GM21619 (cell line): ENCODE measurements around the gene RNU1-1.
"Not testable (repeated sequence)": the region's sequence is repeated elsewhere in the genome, so short reads cannot be mapped to it uniquely, and the experiment has no call there.

Experiments used
- ATAC-seq: cut with Tn5 transposase; IDR thresholded peaks from one replicate; pipeline ENCODE4 v1.9.1; 2021; ENCODE audit not compliant: unreplicated experiment

Gene RNU1-1

DNA sequence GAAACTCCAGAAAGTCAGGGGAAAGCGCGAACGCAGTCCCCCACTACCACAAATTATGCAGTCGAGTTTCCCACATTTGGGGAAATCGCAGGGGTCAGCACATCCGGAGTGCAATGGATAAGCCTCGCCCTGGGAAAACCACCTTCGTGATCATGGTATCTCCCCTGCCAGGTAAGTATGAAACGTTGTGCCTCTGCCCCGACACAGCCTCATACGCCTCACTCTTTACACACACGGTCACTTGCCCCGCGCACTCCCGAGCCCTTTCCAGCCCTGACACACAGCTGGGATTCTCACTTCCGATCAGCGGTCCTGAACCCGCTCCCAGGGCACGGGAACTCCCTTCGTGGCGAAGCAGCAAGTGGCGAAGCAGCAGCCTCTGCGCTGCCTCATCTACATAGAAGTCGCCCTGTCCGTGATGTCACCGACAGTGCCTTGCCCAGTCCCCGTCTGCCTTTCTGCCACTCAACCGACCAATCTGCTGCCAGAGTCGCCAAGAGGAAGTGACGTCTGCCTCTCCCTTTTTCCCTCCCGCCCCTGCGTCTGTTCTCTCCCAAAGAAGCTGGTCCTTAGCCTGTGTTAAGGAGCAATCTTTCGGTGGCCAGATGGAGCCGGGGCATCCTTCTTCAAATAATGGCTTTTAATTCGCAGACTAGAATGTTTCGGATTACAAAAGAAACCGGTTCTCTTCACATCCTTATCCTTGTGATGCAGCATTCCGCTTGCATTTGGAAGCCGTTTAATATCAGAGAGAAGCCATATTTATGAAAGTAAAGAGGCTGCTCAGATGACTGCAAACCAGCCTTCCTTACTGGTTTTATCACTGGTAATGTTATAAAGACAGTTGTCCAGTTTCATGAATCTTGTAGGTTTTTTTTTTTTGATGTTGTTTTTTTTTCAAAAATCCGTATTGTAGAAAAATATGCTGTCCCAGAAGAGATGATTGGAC lies at the start of gene RNU1-1:
Gene RNU1-1 (minus strand): TSS at position 179 of the 949 bp plus-strand sequence.
- ATAC-seq = not testable (repeated sequence)

DNA sequence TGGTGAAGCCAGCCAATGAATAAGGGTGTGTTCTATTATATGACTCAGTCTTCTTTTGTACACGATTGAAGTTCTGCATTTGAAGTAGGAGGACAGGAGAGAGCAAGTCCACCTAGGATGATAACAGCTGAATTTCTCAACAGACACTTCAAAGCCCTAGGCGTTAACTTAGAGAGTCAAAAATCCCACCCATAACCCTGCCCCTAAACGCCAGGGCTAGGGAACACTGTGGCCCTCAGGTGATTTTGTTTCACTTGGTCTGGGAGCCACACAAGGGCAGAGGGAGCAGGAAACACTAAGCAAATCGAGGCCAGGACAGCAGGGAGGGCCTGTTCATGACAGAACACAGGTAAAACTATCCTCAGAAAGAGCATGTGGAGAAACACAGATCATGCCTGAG lies 47.0 kb upstream of the RNU1-1 start:
- not testable (repeated sequence) for ATAC-seq

DNA sequence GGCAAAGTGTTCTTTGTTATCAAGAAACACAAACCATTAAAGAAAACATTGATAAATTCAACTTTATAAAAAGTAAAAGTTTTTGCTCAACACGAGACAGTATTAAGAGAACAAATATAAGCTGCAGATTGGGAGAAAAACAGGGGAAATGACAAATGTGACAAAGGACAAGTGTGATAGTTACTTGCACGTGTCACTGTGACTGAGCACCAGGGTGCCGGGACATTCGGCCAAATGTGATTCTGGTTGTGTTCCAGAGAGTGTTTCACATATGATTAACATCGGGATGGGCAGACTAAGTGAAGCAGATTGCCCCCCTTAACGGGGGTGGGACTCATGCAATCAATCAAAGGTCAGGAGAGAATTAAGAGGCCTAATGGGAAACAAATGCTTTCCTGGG lies 46.4 kb upstream of the RNU1-1 start:
- ATAC-seq = not testable (repeated sequence)

DNA sequence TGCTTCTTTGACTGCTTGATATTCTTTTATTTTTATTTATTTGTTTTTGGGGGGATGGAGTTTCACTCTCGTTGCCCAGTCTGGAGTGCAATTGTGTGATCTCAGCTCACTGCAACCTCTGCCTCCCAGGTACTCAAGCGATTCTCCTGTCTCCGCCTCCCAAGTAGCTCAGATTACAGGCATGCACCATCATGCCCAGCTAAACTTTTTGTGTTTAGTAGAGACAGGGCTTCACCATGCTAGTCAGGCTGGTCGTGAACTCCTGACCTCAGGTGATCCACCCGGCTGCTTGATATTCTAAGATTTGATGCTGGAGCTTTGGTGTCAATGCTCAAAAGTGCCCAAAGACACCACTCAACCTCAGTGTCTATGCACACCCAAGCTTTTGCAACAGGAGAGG lies 45.6 kb upstream of the RNU1-1 start:
- not testable (repeated sequence) for ATAC-seq

DNA sequence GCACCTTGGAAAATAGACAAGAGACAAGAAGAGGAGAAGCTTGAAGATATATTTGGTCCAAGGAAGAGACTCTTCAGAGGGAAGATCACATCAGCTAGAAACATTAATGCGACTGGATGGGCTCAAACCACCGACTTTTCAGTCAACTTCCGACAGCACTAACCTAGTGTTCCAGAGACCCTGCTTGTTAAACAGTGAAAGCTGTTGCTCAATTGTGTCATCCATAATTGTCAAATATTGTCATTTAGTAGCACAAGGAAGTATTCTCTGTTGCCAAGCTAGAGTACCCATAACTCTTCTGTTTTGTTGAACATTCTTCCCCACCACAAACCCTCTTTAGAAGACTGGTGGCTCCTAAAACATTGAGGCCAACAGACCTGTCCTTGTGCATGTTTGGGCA lies 42.9 kb upstream of the RNU1-1 start:
- not testable (repeated sequence) for ATAC-seq

DNA sequence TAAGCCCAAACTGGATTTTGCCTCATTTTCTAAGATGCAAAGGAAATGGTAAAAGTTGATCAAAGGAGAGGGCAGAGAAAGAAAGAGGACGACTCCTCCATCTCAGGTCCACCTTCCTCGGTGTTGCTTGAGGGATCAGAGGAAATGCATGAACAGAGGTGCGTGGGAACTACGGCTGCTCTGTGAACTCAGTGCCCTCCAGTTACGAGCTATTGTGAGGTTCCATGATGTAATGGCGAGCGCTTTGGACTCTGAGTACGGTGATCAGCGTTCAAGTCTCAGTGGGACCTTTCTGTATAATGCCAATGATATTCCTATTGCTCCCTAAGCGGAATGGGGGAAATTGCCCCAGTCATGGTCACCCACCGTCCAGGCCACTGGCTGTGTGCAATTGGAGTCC lies 39.2 kb upstream of the RNU1-1 start:
- ATAC-seq = not testable (repeated sequence)

DNA sequence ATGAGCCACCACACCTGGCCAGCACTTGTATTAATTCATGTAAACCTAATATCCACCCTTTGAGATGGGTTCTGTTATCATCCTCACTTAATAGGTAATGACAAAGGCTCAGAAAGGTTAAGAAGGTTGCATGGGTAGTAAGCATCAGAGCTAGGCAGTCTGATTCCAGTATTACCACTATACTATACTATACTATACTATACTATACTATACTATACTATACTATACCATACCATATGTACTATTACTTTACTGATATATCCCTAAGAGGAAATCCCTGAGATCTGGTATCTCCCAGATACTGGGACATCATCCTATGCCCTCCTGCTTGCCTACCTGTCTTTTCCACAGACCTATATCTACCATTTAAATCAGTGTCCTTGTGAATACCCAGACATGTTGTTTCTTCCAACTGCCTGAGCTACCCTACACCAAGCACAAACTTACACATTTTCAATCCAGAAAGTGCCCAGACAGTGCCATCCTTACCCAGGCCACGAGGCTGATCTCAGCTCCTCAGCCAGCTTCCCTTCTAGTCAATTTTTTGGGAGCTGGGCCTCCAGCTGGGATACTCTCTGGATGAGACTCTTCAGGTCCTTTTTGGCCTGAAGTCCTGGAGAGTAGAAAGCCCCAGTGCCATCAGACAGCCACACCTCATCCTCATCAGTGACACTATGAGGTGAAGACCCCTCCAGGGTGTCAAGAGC lies 36.3 kb upstream of the RNU1-1 start:
- not testable (repeated sequence) for ATAC-seq

DNA sequence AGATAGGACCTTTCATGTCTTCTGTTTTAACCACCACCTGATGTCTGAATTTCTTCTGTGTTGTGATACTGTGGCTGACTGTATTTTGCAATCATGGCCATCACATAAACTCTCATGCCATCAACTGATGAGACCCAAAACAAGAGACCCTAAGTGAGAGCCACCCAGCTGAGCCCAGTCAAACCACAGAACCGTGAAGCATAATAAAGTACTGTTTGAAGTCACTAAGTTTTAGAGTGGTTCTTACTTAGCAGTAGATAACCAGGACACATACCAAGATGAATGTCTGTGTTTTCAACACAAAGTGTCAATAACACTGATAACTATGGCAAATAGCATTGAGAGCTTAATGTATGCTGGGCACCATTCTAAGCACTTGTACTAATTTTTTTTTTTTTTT lies 35.5 kb upstream of the RNU1-1 start:
- not testable (repeated sequence) for ATAC-seq

DNA sequence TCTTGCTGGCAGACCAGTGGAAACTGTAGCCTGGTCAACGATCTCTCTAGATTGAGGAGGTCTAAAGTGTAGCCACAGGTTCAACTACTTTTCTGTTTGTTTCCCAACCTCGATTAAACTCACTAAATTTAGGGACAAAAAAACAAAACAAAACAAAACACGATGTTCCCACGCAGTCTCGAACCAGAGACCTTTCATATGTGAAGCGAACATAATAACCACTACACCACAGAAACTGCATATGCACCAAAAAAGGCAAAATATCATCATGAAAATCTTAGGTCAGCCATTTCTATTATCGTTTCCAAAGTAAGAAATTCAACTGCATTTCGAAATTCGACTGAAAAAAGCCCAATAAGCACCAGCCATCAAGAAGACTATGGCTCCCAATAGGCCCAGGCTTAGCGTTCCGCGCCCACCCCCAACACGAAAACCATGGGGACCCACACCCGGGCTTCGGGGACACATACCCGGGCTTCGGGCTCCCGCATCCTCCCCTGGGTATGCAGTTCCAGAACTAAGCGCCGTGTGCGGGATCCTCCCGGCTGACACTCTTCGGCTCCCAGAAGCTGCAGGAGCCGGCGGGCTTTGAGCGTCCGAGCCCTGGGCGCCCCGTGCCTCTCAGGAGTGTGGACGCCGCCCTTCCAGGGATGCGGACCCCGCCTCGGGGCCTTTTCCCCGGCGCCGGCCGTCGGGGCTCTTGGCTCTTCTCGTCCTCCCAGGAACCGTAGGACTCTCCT lies 33.6 kb upstream of the RNU1-1 start:
- ATAC-seq = not testable (repeated sequence)

DNA sequence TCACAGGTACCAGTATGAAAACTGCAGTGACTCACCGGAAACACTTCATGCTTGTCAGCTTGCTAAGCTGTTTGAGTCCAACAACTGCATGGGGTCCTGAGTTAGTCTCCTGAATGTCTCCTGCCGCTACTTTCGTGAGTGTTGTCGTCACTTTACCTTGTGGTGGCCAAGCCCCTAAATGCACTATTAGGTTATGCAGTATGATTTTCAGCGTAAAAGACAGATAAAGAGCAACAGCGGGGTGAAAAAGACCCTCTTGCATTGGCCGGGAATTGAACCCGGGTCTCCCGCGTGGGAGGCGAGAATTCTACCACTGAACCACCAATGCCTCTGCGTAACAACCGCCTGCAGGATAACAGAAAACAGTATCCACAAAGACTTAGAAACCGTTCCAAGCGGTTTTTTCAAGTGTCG lies 31.6 kb upstream of the RNU1-1 start:
- not testable (repeated sequence) for ATAC-seq

DNA sequence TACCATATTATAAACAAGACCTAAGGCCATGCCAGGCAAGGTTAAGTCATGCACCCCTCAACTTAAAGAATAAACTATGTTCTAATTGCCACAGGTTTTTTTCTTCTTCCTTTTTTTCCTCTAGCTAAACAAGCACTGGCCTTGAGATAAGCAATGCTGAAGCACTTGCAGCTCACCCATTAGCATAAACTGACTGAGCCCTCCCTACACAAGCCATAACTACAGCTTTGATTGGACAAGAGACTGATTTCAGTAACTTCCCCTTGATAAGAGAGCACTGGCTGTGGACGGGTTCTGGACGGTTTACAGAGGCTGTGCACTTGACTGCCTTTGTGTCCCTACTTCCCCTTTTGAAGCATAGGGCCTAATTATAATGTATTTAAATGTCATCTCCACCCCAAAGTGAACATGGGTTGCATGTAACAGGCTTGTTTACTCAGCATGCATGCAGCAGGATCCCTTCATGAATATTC lies 26.4 kb upstream of the RNU1-1 start:
- ATAC-seq = not testable (repeated sequence)

DNA sequence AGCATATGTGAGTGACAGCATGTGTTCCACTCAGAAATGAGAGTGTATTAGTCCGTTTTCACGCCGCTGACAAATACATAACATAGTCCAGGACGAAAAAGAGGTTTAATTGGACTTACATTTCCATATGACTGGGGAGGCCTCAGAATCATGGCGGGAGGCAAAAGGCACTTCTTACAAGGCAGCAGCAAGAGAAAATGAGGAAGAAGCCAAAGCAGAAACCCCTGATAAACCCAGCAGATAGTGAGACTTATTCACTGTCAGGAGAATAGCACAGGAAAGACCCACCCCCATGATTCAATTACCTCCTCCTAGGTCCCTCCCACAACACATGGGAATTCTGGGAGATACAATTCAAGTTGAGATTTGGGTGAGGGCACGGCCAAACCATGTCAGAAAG lies 23.4 kb upstream of the RNU1-1 start:
- ATAC-seq = not testable (repeated sequence)

DNA sequence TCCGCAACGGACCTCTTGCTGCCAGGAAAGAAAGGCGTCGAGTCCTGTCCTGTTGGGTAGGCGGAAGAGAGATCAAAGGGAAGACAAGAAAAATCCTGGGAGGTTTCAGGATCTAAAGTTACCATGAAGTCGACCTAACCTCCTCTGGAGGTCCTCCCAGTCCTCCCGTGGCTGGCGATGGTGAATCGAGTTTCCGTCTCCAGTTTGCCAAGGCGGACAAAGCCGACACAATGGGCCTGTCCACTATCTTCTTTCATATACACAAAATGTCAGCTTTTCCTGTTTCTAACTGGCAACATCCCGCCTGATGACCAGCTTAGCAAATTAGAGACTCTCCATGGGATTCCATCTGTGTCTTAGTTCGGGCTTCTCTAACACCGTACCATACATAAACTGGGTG lies 22.7 kb upstream of the RNU1-1 start:
- ATAC-seq = not testable (repeated sequence)

DNA sequence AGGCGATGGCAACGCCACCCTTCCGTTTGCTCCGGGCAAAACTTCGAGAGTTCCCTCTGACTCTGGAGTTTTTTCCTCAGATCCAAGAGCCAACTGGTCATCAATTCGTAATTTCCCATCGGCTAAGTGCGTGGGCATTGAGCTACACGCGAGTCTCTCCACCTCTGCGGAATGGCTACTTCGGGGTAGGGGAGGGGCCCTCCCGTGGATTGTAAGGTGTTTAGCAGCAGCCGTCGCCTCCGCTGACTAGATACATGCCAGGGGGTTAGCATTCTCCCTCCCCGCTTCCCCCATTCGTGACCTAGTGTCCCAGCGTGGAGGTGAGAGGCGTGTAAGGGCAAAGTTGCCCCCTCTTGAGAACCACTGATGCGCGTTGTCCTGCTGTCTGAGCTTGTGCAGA lies 21.8 kb upstream of the RNU1-1 start:
- not testable (repeated sequence) for ATAC-seq

DNA sequence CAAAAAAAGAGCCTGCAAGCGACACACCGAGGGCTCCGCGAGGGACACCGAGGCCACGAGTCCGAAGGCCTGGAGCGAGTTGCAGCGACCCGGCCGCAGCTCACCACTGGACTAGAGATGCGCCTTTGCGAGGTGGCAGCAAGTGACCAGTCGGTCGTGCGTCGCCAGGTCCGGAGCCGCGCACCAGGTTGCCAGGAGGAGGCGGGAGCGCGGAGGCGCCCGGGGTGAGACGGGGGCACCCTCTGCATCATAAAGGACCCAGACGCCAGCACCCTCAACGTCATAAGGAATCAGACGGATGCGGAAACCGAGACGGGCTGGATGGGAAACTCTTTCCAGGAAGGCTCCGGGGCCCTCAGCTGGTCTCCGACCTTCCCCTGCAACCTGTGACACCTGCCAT lies 21.4 kb upstream of the RNU1-1 start:
- ATAC-seq = not testable (repeated sequence)

DNA sequence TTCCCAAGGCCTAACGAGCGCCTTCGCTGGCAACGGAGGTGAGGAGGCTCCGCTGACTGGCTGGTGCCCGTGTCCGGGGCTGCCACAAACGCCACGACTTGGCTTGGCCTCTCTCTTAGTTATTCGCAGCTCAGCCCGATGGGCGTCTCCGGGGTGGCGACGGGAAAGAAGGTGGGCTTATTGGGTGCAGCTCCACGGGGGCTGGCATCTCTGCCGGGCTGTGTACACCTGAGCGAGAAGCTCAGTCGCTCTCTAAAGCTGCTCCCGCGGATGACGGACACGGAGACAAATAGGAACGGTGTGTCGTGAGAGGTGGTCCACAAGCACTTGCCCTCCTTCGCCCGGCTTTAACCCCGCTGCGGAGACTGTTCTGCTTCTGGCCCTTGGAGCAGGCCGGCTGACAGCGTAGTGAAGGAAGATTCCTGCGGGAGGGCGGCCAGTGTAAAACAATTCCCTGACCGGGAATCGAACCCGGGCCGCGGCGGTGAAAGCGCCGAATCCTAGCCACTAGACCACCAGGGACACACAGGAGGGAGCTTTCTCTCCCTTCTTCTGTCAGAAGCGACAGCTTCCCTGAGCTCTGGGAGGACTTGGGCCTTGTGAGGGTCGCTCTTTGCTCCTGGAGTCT lies 20.9 kb upstream of the RNU1-1 start:
- not testable (repeated sequence) for ATAC-seq

DNA sequence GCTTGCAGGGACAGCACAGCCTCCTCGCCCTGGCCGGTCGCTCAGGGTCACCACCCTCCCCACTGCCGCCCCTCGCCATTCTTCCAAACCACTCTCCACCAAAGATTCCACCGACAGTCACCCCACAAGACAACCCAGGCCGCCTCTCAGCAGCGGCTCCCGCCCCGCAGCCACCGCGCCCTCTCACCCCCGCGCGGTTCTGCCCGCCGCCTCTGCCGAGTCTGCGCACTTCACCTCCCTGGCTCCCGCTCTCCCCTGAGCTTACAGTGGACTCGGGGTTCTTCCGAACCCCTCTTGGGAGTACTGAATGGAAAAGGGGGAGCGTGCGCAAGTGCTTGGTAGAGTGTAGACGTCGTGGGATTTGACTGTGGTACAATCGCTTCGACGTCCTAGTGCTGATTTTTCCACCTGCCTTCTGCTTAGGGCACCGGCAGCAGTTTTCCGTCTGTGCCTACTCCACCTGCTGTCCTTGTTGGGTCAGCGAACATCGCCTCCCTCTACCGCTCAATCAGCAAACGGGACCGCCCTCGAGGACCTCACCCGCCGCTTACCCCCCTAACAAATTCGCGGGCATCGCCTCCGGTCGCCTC lies 20.2 kb upstream of the RNU1-1 start:
- ATAC-seq = not testable (repeated sequence)

DNA sequence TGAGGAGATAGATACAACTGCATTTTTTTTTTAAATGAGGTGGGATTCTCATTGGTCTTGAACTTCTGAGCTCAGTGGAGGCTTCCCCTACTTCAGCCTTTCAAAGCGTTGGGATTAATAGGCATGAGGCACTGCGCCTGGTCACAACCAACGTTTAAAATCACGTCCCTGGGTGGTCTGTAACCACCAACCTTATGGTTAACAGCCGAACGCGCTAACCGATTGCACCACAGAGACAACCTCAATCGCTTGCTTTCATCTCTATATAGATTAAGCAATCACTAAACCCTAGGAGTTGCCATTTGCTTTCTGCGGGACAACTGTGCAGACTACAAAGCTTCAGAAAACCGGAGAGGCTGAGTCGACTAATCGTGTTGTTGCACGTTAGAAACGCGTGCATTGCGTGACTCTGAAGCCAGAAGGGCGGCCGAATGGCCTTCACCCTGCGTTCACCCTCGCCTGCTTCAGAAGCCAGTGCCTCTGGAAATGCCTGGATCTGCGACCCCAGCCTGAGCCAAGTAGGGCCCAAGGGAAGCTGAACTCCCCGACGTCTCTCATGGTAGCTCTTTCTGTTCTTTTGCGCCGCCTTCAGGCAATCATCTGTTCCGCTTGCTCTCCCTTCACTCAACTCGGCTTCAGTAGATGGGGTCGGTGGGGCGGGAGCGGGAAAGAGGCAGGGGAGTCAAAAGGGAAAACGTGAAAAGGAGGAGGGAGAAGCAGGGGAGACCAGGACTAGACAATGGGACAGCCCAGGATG lies 18.3 kb upstream of the RNU1-1 start:
- ATAC-seq = not testable (repeated sequence)

DNA sequence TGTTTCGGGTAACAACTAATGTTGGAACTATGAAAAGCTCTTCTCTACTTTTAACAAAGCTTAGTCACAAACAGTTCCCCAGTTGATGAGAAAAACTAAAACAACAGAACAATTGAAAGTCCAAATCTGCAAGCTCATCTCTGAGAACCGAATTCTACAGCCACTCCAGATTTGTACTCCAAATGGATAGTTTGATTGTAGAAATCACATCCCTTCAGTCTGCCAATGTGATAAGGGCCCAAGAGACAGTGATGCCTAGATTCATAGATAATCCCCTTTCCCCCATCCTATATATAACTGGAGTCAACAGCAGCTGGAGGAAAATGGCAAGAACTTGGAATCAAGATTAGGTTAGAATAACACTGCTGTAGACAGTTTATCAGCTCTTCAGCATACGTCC lies 14.3 kb upstream of the RNU1-1 start:
- ATAC-seq = not testable (repeated sequence)
